ENCODE measurements around the gene PDE11A. TPM values are rescaled to one million over a fixed set of nuclear protein-coding genes. Genes with fewer than 3 reads are reported as not detected.

Gene PDE11A
- total RNA-seq, 1 donor from 2014 or later: not detected

- DNase-seq (ENCODE audit: extremely low read depth, low read depth, low spot score): no peak
These were observed 485.2 kb downstream of the PDE11A start for GRCh38 chr2:177587371-177587770.

- DNase-seq (ENCODE audit: extremely low read depth, low read depth, low spot score): no peak
These were observed 486.4 kb downstream of the PDE11A start for GRCh38 chr2:177586154-177586553.

- no peak for DNase-seq (ENCODE audit: extremely low read depth, low read depth, low spot score)
These were observed 487.2 kb downstream of the PDE11A start for GRCh38 chr2:177585234-177585863.

GRCh38 chr2:177584030-177584692 lies 488.4 kb downstream of the PDE11A start:
- no peak for DNase-seq (ENCODE audit: extremely low read depth, low read depth, low spot score)

- no peak for DNase-seq (ENCODE audit: extremely low read depth, low read depth, low spot score)
These were observed 490.6 kb downstream of the PDE11A start for GRCh38 chr2:177582000-177582399.

GRCh38 chr2:177579486-177580036 lies 493.0 kb downstream of the PDE11A start:
- DNase-seq (ENCODE audit: extremely low read depth, low read depth, low spot score): no peak

- no peak for DNase-seq (ENCODE audit: extremely low read depth, low read depth, low spot score)
These were observed 494.1 kb downstream of the PDE11A start for GRCh38 chr2:177578454-177578853.

GRCh38 chr2:177577075-177577474 lies 495.5 kb downstream of the PDE11A start:
- DNase-seq (ENCODE audit: extremely low read depth, low read depth, low spot score): no peak

- no peak for DNase-seq (ENCODE audit: extremely low read depth, low read depth, low spot score)
These were observed 497.2 kb downstream of the PDE11A start for GRCh38 chr2:177575358-177575757.

- no peak for DNase-seq (ENCODE audit: extremely low read depth, low read depth, low spot score)
These were observed 498.2 kb downstream of the PDE11A start for GRCh38 chr2:177574356-177574755.

Other genes starting within 250 kb of the PDE11A start
- gene RBM45, start 39.7 kb upstream of the PDE11A start, total RNA-seq: 9.3 and 16.1 TPM in 2 replicates
- 0.53 and 1.7 TPM in 2 replicates for gene OSBPL6, start 121.7 kb upstream of the PDE11A start, total RNA-seq

Data from glomerular endothelial cell (primary cell).